Measurements from ENCODE around the gene INPP5A.
"Not testable (repeated sequence)": the region's sequence is repeated elsewhere in the genome, so short reads cannot be mapped to it uniquely, and the experiment has no call there.

INPP5A gene

DNA sequence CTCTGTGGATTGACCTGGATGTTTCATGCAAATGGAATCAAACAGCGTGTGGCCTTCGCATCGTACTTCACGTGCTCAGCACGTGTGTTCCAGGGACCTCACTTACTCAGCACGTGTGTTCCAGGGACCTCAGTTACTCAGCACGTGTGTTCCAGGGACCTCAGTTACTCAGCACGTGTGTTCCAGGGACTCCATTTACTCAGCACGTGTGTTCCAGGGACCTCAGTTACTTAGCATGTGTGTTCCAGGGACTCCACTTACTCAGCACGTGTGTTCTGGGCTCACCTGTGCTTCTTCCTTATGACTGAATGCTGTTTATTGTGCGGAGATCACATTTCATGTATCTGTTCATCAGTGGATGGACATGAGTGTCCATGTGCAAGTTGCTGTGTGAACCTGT, 22.0 kb downstream of the INPP5A start:
- DNase-seq (ENCODE audit: low read depth, low spot score): no peak
- no peak overlapping the region for H3K27ac ChIP-seq

DNA sequence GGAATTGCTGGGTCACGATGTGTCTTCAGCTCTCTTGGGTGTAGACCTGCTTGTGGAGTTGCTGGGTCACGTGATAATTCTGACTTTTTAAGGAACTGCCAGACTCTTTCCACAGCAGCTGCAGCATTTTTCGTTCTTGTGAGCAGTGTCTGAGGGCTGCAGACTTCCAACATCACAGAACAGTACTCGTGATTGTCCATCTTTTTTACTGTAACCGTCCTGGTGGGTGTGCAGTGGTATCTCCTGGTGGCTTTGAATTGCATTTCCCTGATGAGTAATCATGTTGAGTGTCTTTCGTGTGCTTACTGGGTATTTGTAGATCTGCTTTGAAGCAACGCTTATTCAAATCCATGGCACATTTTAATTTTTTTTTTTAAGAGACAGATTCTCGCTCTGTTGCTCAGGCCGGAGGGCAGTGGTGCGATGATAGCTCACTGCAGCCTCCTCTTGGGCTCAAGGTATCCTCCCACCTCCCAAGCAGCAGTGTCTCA, 22.7 kb downstream of the INPP5A start:
- DNase-seq (ENCODE audit: low read depth, low spot score): no peak
- H3K27ac ChIP-seq: no peak overlapping the region

DNA sequence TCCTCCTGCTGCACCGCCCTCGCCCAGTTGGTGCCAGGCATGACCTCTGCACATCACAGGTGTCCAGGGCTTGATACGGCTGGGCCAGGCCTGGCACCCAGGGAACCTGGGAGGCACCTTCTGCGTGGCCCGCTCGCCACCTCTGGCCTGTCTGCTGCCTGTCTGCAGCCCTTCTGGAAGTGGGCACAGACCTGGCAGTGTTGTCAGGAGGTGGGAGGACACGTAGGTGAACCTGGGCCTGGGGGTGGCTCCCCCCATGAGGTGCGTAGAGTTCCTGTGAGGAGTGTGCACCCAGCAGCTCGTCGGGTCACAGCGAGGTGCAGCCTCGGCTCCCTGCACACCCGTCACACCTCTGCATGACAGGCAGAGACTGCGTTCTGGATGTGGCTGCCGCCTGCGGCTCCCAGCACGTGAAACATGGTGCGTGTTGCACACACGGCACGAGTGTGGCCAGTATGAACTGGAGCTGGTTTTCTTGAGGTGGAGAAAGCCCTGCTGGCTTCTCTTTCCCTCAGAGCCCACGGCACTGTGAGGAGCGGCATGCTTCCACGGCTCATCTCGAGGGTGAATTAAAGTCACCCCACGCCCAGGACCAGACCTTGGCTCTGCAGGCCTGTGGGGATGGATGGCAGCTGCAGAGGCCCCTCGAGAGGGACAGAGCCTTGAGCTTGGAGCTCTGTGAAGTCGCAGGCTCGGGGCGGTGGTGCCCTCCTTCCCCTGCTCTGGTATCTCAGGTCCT, 24.8 kb downstream of the INPP5A start:
- no peak overlapping the region for H3K27ac ChIP-seq
- no peak for DNase-seq (ENCODE audit: low read depth, low spot score)

DNA sequence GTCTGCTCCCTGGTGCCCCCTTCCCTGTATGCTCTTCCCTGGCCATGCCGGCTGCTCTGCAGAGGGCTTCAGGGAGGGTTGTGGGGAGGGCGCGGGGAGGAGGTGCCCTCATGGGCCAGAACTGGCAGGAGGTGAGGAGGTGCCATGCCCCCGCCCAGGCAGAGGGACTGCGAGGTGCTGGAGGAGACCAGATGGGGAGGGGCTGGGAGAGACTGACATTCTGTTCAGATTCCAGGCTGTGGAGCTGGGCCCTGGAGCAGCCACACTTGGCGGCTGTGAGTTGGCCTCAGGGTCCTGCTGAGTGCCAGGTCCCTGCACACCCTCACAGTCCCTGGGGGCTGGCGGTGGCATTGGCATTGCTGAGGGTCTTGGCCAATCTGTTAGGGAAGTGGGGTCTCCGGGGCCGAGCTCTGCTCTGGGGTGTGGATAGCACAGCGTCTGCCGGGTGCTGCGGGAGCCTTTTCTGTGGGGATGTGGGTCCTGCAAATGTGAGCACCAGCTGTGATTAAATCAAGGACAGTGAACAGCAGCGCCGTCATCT, 25.4 kb downstream of the INPP5A start:
- H3K27ac ChIP-seq: no peak overlapping the region
- DNase-seq (ENCODE audit: low read depth, low spot score): no peak

DNA sequence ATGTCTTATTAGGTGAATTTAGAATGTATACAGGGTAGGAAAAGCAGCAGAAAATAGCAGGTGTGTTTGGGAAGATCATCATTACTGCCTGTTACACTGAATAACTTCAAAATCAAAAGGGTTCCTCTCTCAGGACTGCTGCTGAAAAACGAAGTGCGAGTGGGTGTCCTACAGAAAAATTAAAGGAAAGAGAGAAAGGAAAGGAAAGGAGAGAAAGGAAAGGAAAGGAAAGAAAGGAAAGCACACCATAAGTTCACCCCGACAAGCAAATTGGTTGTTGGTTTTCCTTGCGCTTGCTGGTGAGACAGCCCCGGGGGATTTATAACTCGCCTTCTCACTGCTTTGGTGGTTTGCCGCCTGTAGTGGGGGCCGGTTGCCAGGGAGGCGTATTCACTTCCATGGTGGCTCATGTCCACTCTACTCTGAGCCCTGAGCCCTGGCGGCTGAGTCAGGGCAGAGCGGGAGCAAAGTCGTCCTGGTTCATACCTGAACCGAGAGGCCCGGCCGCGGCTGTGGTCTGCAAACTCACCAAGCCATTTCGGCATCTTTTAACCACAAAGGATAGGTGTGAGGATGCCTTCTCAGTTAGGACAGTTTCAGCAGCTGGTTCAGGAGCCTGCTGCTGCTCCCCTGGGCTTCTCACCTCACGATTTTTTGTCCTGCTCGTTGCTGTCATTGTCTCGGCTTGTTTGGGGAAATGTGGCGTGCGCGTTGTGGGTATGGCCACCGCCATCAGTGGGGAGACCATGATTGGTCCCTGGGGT, 26.1 kb downstream of the INPP5A start:
- no peak for DNase-seq (ENCODE audit: low read depth, low spot score)
- H3K27ac ChIP-seq: no peak overlapping the region

DNA sequence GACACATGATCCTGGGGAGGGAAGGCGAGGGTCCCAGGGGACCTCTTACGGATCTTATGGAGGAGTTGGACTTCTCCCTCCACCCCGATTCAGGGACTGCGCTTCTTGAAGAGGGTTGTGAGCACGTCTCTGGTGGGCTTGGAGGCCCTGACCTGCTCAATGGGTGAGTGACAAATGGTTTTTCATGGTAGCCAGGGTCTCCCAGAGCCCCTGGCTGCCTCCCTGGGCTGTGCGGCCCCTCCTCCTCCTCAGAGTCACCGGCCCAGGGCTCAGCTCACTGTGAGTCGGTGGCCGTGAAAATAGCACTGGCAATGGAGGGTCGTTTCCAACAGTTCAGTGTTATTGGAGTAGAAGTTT, 26.6 kb downstream of the INPP5A start:
- DNase-seq (ENCODE audit: low read depth, low spot score): no peak
- H3K27ac ChIP-seq: no peak overlapping the region

DNA sequence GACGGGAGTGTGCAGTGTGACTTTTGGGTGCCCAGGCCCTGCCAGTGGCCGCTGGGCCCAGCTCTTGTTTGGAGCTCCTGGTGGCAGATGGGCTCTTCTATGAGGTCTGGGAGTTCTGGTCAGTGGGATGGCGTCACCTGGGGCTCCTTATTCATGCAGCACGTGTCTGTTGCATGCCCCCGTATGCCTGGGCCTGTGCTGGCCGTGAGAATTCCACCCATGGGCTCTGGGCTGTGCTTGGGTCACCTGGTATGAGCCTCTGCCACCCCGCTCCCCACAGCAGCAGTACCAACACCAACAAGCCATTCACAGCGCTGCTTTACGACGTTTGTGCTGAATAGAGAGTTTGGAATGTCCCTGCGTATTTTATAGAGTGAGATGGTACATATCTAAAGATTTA, 27.1 kb downstream of the INPP5A start:
- DNase-seq (ENCODE audit: low read depth, low spot score): no peak
- H3K27ac ChIP-seq: no peak overlapping the region

DNA sequence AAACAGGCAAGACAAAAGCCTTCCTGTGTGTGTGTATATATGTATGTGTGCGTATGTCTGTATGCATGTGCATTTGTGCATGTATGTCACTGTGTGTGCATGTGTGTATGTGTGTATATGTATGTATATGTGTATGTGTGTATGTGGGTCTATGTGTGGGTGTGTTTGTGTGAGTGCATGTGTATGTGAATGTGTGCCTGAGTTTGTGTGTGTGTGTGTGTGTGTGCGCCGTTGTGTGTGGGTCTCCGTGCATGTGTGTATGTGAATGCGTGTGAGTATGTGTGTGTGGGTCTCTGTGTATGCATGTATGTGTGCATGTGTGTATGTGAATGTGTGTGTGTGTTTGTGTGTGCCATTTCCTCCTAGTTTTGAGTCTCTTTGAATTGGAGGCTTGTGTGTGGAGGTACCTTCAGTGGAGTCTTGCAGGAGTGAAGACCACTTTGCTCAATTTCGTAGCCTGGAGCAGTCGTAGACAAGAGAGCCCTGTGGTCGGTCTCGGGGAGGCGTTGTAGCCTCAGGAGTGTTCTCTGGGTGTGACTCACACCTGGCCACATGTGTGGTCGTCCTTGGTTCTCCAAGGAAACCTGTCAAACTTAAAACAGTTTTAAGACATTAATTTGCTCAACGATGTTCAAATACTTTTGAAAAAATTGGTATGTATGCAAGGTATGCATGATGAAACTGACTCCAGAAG, 28.1 kb downstream of the INPP5A start:
- no peak for DNase-seq (ENCODE audit: low read depth, low spot score)

DNA sequence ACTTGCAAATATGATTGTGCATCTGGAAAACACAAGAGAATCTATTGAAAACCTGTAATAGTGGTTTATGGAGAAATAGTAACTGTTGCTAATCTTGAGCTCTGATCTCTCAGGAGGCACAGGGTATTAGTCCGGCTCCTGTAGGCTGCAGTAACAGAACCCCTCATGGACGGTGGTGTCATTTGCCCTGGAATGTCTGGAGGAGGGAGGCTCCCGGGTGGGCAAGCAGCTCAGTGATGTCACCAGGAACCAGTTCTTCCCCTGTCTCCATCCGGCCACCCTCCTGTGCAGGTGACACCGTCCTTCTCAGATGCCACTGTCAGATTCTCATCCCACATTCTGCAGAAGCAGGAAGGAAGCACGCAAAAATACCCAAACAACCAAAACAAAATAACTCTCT, 29.3 kb downstream of the INPP5A start:
- DNase-seq (ENCODE audit: low read depth, low spot score): no peak
- H3K27ac ChIP-seq: no peak overlapping the region

More for the DNA sequence above, 28.1 kb downstream of the INPP5A start:
- H3K27ac ChIP-seq: no peak overlapping the region

DNA sequence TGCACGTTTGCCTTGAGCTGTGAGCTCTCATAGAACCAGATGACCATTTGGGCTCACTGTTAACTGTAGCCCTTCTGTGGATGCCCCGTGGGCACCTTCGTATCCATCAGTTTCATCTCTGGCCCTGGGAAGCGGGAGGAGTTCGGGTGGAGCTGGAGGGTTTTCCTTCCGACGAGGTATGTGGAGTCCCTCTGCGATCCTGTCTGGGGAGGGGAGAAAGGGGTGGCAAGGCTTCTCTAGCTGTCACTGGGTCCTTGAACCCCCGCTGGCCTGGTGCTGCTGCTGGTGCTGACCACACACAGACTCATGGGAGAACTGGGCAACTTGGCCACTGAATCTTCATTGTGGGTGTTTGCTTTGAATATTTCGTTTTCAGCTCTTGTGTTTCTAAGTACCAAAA, 32.7 kb downstream of the INPP5A start:
- H3K27ac ChIP-seq: no peak overlapping the region
- no peak for DNase-seq (ENCODE audit: low read depth, low spot score)

DNA sequence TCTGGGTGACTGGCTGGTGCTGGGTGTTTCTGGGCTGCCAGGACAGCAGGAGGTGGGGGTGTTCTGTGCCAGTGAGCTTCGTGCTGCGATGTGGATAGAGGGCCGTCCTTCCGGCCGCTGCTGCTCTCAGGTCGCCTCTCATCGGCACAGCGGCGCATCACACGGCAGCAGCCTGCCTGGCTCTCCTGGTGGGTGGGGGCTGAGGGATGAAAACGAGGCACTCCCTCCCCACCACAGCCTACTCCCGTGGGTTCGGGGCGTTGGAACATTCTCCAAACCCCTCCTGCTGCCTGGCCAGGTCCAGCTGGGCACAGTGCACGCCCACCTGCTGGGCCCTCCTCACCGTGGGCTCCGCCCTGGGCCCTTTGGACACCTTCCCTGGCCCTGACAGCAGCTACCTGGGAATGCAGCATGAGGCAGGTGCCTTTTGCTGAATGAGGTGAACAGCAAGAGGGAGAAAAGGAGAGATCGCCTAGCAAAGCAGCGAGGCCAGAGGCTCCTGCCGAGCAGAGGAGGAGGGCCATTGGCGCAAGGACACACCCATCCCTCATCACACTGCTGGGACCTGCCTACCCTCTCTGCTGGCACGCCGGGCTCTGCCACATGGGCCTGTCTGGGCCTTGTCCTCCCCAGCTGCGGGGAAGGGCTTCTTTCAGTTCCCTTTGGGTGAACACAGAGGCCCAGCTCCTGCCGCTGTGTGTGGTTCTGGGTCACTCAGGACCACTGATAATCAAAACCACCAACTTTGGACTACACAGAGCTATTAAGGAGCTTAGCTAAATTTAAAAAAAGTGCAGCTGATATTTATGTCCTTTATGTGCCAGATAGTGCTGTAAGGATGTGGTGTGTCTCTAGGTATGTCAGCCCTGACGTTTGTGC, 33.4 kb downstream of the INPP5A start:
- DNase-seq (ENCODE audit: low read depth, low spot score): peak; percentile 37
- H3K27ac ChIP-seq: peak overlapping the region; percentile 20

DNA sequence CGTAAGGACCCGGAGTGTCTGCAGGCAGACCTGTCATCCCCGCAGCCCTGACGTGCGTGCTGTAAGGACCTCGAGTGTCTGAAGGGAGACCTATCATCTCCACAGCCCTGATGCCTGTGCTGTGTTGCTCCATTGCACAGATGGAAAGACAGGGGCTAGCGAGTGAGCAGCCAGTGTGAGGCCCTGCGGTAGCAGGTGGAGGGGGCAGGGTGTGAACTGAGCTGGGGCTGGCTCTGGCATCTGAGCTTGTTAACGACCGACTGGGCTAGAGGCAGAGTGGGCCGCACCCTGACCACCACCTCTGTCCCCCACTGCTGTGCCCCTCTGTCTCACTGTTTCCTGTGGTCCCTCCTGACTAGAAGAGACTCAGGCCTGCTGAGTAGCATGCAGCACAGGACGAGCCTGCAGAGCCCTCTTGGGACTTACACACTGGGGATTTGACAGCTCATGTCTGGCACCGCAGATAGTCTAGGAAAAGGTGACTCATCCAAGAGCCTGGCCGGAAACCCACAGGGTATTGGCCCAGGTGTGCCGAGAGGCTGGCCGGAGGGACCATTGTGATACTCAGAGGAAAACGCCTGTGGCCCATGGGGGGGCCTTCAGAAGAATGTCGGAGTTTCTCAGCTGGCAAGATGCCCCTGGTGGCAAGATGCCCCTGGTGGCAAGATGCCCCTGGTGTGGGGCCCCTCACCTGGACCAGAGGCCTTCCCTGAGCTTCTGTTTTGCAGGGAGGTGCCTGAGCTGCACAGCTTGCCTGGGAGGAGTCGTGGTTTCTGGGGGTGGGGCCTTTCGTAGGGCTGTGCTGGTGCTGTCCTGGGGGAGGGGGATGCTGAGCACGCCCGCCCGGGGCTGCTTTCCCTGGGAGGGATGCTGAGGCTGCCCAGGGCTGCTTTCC, 34.3 kb downstream of the INPP5A start:
- H3K27ac ChIP-seq: peak overlapping the region; percentile 20
- peak; percentile 68 for DNase-seq (ENCODE audit: low read depth, low spot score)

DNA sequence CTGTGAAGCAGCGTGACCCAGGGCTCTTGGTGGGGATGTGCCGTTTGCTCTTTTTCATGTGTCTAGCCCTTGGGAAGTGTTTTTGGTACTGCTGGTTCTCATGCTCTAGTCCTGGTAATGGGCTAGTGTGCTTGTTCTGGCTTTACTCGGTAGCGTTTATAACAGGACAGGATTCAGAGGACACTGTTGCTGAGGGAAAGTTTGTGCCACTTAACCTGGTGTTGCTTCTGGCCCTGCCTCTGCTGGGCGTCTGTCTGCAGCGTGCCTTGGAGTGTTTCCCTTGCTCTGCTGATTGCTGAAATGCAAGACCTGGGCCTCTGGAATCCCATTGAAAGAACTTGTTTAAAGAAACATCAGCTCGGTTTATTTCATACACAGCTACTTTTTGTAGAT, 35.0 kb downstream of the INPP5A start:
- no peak for DNase-seq (ENCODE audit: low read depth, low spot score)

DNA sequence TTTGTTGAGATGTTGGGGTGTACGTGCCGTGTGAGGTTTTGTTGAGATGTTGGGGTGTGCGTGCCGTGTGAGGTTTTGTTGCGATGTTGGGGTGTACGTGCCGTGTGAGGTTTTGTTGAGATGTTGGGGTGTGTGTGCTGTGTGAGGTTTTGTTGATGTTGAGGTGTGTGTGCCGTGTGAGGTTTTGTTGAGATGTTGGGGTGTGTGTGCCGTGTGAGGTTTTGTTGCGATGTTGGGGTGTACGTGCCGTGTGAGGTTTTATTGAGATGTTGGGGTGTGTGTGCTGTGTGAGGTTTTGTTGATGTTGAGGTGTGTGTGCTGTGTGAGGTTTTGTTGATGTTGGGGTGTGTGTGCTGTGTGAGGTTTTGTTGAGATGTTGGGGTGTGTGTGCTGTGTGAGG, 35.4 kb downstream of the INPP5A start:
- not testable (repeated sequence) for DNase-seq (ENCODE audit: low read depth, low spot score); H3K27ac ChIP-seq

More for the DNA sequence above, 35.0 kb downstream of the INPP5A start:
- peak overlapping the region; percentile 20 for H3K27ac ChIP-seq

DNA sequence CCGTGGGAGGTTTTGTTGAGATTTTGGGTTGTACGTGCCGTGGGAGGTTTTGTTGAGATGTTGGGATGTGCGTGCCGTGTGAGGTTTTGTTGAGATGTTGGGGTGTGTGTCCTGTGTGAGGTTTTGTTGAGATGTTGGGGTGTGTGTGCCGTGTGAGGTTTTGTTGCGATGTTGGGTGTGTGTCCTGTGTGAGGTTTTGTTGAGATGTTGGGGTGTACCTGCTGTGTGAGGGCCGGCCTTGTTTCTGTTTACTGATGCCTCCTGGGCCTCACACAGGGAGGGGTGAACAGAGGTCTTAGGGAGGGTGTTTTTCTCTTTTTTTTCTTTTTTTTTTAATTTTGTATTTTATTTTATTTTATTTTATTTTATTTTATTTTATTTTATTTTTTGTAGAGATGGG, 36.7 kb downstream of the INPP5A start:
- H3K27ac ChIP-seq: no peak overlapping the region
- DNase-seq (ENCODE audit: low read depth, low spot score): no peak

DNA sequence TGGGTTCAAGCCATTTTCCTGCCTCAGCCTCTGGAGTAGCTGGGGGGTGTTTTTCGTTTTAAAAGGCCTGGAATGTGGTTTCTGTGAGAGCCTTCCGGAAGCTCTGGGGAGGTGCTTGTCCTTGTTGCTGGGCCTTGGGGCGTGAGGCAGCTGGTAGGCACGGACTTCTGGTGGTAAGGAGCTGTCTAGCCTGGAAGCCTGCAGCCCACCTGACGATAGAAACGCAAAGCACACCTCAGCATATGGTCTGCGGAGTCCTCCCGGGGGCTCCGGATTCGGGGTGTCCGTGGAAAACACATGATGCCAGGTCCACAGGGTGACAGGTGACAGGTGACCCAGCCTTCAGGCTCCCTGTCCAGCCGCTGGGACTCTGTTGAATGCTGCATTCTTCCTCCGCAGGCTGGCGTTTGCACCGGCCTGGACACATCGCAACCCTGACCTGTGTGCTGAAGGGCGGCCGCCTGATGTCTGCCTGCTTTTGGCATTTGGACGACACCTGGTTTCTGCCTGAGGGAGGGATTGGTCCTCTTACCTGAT, 37.3 kb downstream of the INPP5A start:
- H3K27ac ChIP-seq: no peak overlapping the region
- DNase-seq (ENCODE audit: low read depth, low spot score): no peak

DNA sequence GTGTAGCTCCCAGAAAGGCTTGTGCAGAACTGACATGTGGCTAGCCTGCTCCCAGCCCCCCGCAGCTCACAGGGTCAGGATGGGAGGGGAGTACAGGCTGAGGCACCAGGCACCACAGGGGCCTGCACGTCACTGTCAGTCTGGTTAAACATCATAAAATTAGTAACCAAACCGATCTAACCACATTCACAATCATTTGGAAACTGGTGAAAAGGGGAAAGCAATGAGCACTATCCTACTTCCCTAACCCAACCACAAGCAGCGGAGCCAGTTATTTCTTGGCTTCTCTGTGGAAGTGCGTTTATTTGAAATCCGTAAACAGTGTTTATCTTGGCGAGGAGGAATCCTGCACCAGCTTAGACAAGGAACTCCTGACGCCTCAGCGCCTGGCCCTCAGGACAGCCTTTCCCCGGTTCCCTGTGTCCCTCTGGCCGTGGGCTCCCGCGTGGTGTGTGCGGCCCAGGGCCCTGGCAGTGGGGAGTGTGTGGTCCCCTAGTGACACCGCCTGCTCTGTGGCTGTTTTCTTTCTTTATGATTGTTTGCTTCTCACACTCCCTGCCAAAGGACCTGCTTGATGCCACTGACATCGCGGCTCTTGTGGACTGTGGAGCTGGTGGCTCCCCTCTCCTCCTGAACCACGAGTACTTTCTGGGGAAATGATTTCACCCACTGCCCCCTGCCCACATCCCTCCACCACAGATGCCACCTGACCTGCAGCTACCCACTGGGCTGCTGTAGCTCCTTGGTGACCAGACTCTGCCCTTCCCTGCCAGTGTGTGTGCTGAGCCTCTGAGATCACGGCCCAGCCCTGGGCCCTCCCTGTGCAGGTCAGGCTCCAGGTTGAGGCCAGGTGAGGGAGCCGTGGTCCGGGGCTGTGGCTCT, 38.0 kb downstream of the INPP5A start:
- peak; percentile 36 for DNase-seq (ENCODE audit: low read depth, low spot score)
- H3K27ac ChIP-seq: no peak overlapping the region
